ENCODE results near the gene CYP19A1.

Gene CYP19A1

DNA sequence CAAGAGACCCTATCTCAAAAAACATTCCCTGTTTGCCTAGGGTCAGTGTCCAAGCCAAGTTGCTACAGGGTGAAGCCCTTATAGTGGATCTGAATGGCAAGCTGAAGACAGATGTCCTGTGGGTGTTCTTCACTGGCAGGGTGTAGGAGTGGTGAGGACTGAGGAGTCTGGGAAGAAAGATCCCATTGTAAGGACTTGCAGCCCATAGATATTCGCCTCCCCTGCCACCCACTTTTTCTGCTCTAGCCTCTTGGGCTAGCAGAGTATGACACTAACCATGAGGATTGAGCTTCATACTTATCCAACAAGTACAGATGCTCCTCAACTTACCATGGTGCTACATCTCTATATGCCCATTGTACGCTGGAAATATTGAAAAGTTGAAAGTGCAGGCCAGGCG is 13.2 kb downstream of the CYP19A1 start:
- DNase-seq (ENCODE audit: low read depth in 3 of 3) = no peak

DNA sequence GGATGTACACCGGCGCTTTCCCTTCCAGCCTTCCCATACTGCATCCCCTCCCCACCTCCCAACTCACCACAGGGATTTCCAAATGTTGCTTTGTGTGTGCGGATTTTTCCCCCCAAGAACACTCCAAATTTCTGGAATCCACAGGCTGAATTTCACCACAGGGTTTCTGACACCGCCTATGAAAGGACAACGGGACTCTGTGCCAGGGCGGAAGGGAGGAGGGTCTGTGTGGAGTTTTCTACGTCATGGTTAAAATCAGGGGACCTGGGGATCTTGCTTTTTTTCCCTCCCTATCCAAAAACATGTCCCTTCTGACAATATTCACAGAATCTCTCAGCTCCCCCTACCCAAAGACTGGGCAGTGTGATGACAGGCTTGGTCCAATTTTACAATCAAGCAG is 14.6 kb downstream of the CYP19A1 start:
- no peak for DNase-seq (ENCODE audit: low read depth in 3 of 3)

GRCh38 chr15:51322621-51323296 is 15.6 kb downstream of the CYP19A1 start:
- DNase-seq (ENCODE audit: low read depth in 3 of 3) = no peak

- DNase-seq (ENCODE audit: low read depth in 3 of 3) = no peak
These were observed 17.1 kb downstream of the CYP19A1 start for GRCh38 chr15:51321316-51321715.

DNA sequence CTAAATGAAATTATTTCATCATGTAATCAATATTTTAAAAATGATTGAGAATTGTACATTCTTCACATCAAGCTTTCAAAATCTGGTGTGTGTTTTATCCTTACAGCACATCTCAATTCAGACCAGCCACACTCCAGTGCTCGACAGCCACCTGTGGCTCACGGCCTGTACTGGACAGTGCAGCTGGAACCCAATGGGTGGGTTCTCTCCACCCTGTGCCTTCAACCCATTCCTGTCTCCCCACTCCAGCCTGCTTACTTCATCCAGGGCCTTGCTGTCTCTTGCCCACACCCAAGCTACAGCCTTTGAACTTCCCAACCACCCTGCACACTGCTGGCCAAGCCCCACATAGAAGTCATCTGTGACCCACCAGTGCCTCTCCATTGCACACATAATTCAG is 17.6 kb downstream of the CYP19A1 start:
- no peak for DNase-seq (ENCODE audit: low read depth in 3 of 3)

- no peak for DNase-seq (ENCODE audit: low read depth in 3 of 3)
These were observed 18.9 kb downstream of the CYP19A1 start for GRCh38 chr15:51319539-51319938.

DNA sequence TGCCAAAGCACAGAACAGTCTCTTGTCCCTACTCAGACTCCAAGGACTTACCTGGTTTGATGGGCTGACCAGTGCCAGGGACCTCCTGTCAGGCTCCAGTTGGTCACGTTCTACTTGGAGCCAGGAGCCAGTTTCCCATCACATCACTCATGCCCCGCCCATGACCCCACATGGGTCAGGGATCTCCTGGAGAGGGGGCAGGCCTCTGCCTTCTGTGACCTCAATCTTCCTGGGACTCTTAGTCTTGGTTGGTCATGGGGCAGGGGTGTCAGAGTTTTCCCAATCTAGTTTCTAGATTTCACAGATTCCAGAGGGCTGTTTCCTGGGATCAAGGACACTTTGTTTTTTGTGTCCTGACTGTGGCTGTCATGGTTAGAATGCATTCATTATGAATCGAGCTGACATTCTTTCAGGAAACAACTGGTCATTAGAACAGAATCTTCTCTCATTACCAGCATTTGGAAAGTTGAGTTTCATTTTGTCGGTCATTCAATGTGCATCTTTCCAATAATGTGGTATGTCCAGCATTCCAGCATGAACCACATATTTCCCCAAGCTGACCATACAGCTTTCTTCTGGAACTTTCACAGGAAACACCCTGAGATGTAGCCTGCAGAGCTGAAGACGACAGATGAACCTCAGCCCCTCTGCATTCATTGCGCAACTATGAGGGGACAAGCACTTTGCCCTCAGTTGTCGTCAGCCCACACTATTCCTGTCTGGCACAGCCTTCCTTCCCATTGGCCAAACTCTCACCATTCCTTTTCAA is 19.8 kb downstream of the CYP19A1 start:
- no peak for DNase-seq (ENCODE audit: low read depth in 3 of 3)

DNA sequence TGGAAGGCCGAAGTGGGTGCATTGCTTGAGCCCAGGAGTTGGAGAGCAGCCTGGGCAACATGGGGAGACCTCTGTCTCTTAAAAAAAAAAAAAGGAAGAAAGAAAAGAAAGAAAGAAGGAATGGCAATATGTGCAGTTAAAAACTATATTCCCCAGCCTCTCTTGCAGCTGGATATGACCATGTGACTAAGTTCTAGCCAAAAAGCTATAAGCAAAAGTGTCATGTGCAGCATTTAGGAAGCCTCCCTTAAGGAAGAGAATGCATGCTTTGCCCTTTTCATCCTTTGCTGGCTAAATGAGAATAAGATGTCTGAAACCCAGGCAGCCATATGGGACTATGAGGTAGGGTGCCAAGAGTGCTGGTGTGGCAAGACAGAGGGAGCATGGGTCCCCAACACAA is 21.8 kb downstream of the CYP19A1 start:
- no peak for DNase-seq (ENCODE audit: low read depth in 3 of 3)

DNA sequence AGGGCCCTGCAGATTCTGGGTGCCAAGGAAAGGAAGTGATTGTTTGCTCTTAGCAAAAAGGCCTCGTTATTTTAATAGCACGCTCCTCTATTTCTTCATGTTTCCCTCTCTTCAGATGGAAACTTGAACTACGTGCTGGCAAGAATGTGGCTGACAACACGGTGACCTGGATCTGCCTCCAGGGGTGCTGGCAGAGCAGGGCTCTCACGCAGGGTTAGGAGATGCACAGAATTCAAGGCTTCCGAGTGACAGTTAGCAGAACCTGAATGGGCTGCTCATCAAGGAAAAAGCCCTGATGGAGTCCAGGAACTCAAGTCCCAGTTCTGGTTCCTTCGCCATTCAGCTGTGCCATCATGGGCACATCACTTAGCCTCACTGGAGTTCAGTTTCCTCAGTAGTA is 22.7 kb downstream of the CYP19A1 start:
- no peak for DNase-seq (ENCODE audit: low read depth in 3 of 3)

DNA sequence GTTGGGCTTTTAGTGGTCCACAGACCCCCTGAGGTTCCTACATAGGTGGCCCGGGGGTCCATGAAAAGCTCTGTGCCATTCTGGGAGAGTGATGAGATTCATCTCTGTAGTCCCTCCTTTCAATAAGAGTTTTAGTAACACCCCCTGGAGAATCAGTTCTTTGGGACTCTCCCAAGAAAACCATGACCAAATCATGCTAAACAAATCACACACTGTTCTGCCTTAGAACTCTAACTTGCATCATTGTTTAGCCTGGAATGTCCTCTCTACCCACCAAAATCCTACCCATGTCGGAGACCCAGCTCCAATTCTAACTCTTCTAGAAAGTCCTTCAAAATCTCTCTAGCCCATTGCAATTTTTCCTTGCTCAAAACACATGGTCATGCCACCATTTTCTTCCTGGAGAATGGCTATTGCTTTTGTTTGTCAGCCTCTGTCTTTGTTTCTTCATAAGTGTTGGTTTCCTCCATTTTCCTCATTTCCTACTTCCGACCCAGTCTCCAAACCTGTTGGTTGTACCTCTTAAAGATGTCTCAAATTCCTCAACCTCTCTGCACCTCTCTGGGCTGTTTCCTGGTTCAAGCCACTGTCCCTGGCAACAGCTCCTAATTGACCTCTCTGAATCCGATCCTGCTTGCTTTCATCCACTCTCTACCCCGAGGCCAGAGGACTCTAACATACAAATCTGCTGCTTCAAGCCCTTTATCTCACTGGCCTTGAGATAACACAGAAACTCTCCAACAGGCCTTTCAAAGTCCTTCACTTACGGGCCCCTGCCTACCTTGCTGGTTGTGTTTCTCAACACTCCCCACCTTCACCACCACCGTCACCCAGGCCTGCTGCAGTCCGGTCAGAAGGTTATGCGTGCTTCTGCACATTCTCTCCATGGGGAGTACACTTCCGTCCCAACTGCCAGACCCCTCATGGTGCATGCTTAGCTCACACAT is 23.7 kb downstream of the CYP19A1 start:
- no peak for DNase-seq (ENCODE audit: low read depth in 3 of 3)

DNA sequence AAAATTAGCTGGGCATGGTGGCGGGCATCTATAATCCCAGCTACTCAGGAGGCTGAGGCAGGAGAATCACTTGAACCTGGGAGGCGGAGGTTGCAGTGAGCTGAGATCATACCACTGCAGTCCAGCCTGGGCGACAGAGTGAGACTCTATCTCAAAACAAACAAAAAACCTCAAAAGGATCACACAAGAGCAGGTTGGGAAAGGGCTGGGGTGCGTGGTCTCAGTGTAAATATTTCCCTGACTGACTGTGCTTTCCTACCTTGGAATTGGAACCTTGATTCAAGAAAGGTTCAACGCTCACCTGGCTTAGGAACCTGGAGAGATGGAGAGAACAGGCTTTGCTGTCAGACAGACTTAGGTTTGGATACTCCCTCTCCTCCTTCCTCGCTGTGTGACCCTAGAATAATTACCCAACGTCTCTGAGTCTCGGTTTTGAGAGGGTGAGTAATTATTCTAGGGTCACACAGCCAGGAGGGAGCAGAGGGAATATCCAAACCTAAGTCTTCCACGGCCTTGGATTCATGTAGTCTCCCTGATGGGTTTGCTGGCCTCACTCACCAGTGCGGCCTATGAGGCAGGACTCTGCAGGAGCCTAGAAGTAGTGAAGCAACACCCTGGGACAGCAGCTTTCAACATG is 24.6 kb downstream of the CYP19A1 start:
- no peak for DNase-seq (ENCODE audit: low read depth in 3 of 3)

DNA sequence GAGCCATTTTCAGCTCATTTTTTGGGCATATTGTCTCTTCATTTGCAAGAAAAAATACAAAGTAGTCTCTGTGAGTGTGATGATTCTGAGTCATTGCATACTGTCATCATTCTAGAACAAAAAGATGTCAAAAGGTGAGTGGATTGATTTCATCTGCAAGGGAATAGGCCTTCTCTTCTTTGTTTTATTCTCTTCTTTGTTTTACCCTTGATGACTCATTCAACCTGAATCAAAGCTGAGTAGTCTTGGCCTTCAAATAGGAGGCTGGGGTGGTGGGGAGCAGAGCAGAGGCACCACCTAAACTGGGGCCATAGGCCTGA is 25.4 kb downstream of the CYP19A1 start:
- no peak for DNase-seq (ENCODE audit: low read depth in 3 of 3)

- DNase-seq (ENCODE audit: low read depth in 3 of 3) = no peak
These were observed 26.0 kb downstream of the CYP19A1 start for GRCh38 chr15:51312166-51313073.

DNA sequence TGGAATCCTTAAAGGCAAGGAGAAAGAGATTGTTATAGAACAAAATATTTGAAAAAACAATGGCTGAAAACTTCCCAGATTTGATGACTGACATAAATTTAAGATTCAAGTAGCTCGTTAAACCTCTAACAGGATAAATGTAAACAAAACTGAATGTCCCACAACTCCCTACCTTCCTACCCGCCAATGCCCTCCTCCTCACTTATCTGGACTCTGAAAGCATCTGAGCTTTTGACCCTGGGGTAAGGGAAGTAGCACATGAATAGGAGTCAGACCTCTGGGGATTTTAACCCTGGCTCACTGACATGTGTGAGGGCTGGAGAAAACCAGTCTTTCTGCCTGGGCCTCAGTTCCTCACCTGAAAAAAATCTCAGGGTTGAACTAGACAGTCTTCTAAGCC is 26.9 kb downstream of the CYP19A1 start:
- DNase-seq (ENCODE audit: low read depth in 3 of 3) = no peak

GRCh38 chr15:51310064-51310463 is 28.3 kb downstream of the CYP19A1 start:
- no peak for DNase-seq (ENCODE audit: low read depth in 3 of 3)

GRCh38 chr15:51307811-51308210 is 30.6 kb downstream of the CYP19A1 start:
- no peak for DNase-seq (ENCODE audit: low read depth in 3 of 3)

- no peak for DNase-seq (ENCODE audit: low read depth in 3 of 3)
These were observed 31.1 kb downstream of the CYP19A1 start for GRCh38 chr15:51307325-51307724.

DNA sequence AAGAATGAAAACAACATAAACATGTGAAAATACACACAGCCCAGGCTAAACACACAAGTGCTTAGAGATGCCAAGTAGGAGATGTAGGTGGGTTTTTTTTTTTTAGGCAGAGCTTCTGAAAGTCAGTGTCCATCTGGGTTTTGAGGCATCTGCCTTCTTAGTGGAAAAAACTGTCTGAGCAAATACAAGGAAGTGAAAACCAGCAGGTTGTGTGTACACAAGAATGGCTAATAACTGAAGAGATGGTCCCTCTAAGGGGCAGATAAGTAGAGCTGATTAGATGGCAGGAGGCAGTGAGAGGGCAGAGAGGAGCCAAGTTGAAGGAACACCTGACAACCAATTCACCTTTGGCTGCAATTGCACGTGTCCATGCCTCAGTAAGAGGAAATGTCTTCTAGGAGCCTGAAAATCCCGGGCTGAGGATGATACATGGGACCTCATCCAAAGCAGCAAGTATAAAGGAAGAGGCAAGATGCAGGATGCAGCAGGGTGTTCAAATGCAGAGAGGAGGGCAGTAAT is 34.9 kb downstream of the CYP19A1 start:
- DNase-seq (ENCODE audit: low read depth in 3 of 3) = no peak

GRCh38 chr15:51302480-51302879 is 35.9 kb downstream of the CYP19A1 start:
- DNase-seq (ENCODE audit: low read depth in 3 of 3) = no peak

DNA sequence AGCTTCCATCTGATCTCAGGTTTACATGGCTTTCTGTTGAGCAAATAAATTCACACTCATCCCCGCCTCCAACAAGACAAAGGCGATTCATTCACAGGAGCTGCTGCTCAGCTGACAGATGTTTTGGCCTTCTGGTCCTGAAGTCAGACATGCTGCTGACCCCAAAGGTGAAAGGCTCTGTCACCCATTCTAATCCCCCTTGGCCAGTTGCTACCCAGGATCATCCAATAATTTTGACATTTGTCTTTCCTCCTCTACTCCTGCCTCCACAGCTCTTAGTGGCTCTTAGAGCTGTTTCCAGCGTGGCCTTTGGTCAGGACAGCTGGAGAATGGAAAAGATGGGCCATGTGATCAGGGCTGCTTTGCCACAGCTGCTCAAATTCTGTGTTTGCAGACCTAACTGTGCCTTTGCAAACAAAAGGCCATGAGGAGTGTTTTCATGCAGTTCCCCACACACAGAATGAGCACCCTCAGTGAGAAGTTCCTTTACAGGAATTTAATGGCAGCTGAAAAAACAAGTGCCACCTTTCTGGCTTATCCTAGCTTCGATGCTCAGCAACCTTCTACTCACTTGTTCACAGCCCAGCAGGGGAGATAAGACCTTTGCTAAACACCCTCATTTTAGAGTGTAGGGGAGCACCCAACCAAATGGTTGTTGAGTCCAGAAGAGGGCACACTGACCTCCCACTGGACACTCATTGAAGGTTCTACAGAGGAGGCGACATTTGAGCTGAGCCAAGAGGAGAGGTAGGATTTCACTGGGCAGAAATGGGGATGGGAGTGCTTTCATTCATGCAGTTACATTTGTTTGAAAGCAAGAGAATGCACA is 39.0 kb downstream of the CYP19A1 start:
- DNase-seq (ENCODE audit: low read depth in 3 of 3) = no peak
